GM18517 (cell line): Measurements from ENCODE around the gene SIX5.

ENCODE experiments used
- ATAC-seq: cut with Tn5 transposase; IDR thresholded peaks from one replicate; pipeline ENCODE4 v1.9.1; 2021; ENCODE audit warnings: mild to moderate bottlenecking, moderate library complexity; ENCODE audit not compliant: unreplicated experiment

SIX5 gene

DNA sequence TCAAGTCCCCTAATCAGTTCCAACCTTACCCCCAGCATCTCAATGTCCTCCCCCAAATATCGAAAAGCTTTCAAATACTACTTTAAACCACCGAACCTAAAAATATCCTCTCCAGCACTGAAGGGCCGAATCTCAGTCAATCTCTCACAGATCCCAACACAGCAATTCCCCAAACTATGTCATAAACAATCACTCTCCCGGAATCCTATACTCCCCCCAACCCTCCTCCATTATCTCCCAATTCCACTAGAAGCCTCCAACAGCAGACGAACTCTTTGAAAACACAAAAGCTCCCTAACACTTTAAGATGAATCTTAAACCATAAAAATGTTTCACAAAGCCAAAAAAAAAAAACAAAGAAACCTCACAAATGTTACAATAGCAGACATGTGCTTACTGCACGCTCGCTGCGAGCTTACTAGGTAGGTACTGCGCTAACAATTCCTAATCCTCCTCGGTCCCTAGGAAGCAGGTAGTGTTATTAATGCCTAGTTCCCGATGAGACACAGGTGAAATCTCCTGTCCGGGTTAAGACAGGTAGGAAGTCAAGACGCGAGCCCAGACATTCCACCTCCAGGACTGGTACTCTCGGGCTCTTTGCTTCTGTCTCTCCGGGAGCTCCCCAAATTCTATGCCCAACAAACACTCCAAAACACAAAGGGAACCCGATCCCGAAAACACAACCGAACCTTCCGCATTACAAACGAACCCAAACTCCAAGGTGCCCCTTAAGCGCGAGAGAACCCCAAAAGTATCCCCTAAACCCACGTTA is 52.5 kb downstream of the SIX5 start:
- ATAC-seq = no peak

DNA sequence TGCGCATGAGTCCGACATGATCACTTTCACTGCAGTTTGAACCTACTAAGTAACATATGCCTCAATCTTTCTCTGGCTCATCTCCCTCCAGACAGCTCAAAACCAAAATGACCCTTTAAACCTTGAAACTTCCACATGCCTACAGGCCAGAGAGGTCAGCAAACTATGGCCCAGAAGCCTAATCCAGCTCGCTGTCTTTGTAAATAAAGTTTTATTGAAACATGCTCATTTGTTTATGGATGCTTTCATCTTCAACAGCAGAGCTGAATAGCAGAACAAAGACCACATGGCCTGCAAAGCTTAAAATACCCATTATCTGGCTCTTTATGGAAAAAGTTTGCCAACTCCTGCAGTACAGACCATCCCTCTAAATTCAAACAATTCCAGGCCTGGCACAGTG is 53.9 kb downstream of the SIX5 start:
- ATAC-seq = no peak
